Measurements from ENCODE around the gene STK26. TPM values are rescaled to one million over a fixed set of nuclear protein-coding genes. Genes with fewer than 3 reads are reported as not detected.

The STK26 gene
- polyA plus RNA-seq, 3 donors: 11.7 to 25.1 (median 22.2) TPM

DNA sequence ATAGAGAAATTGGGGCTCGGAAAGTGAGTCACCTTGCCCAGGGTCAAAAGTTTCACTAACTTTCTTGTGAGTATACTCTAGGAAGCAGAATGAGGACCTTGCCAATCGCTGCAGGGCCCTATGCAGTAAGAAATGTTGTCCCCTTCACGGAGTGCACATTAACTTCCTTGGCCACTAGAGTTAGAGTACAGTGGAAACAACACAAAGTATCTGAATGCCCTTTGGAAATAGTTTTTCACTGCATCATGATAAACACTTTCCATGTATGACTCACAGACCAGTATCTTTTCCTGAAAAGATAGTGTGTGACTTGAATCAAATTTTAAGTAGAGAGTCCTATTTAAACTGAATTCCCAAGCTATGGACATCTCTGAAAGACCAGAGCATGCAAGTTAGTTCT lies 45.5 kb upstream of the STK26 start:
- H3K9me3 ChIP-seq (replicated peaks in 1 of 2; ENCODE audit: control insufficient read depth in 1 of 2, insufficient read depth in 1 of 2, low read length in 2 of 2): no peaks in the 10 kb centered on the region

DNA sequence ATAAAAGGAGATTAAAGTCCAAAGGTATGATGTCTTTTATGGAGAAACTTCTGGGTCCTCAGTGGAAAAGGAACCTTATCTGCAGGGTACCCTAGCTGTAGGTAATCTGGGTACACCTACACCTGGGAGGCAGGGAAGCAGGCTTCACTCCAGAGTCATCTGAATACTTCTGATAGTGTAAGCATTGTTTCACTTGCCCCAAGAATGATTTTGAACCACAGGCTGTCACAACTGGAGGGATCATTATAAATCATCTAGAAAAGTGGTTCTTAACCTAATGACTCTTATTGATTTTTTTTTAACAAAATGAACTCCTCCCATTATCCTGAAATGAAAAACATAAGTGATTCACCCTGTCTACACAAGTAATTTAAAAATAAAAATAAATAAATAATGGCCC lies 44.0 kb upstream of the STK26 start:
- Mint-ChIP-seq H3K27ac (no peak overlapping the region), H3K4me3 (no peak overlapping the region), H3K27me3 (ENCODE audit: low read depth in 3 of 3) (peaks cover 0 to 18% (median 0%) of the 10 kb centered on the region in 3 donors), H3K36me3 (no peaks in the 10 kb centered on the region), H3K9me3 (no peaks in the 10 kb centered on the region), H3K4me1 (no peaks in the 10 kb centered on the region)
- Histone ChIP-seq H3K79me2 (ENCODE audit: insufficient read depth, low read length) (no peaks in the 10 kb centered on the region), H3K9ac (ENCODE audit: insufficient read depth, low read length, poor library complexity, severe bottlenecking) (no peak overlapping the region), H3K27me3 (ENCODE audit: control insufficient read depth in 2 of 2, insufficient read depth in 2 of 2, low read length in 2 of 2) (peaks cover 0 to 37% of the 10 kb centered on the region in 2 donors), H3K27ac (ENCODE audit: low read depth in 1 of 2, low read length in 2 of 2) (no peak overlapping the region), H3K36me3 (replicated peaks in 1 of 2; ENCODE audit: control insufficient read depth in 1 of 2, insufficient read depth in 2 of 2, low read length in 2 of 2) (no peaks in the 10 kb centered on the region), H3K4me2 (replicated peaks; ENCODE audit: extremely low read depth, low read length, poor library complexity, severe bottlenecking) (no peak overlapping the region), H4K20me1 (ENCODE audit: insufficient read depth, low read length) (no peaks in the 10 kb centered on the region), H2AFZ (ENCODE audit: insufficient read depth, low read depth, low read length, poor library complexity, severe bottlenecking) (no peak overlapping the region), H3K9me3 (replicated peaks in 1 of 2; ENCODE audit: control insufficient read depth in 1 of 2, insufficient read depth in 1 of 2, low read length in 2 of 2) (no peaks in the 10 kb centered on the region), H3K4me3 (replicated peaks in 1 of 3; ENCODE audit: low read depth in 2 of 3, low read length in 3 of 3) (no peak overlapping the region), H3K4me1 (ENCODE audit: control insufficient read depth in 1 of 2, insufficient read depth in 2 of 2, low read length in 2 of 2) (no peaks in the 10 kb centered on the region)
- intact Hi-C loops (cut with micrococcal nuclease): no loop called here
- no peak for TF ChIP-seq CTCF (IDR thresholded peaks at IDR 0.05)
- no peak for DNase-seq

More for the DNA sequence above, 45.5 kb upstream of the STK26 start:
- Mint-ChIP-seq H3K4me3 (no peak overlapping the region), H3K9me3 (no peaks in the 10 kb centered on the region), H3K27me3 (ENCODE audit: low read depth in 3 of 3) (peaks cover 0 to 11% (median 0%) of the 10 kb centered on the region in 3 donors), H3K27ac (no peak overlapping the region), H3K4me1 (no peaks in the 10 kb centered on the region), H3K36me3 (no peaks in the 10 kb centered on the region)
- TF ChIP-seq CTCF (IDR thresholded peaks at IDR 0.05): no peak
- WGBS (ENCODE audit: insufficient coverage): no CpG with 5 or more reads among the region's 3 CpGs
- H2AFZ ChIP-seq (ENCODE audit: insufficient read depth, low read depth, low read length, poor library complexity, severe bottlenecking): no peak overlapping the region
- H3K9ac ChIP-seq (ENCODE audit: insufficient read depth, low read length, poor library complexity, severe bottlenecking): no peak overlapping the region
- no peak overlapping the region for H3K27ac ChIP-seq (ENCODE audit: low read depth in 1 of 2, low read length in 2 of 2)
- H3K27me3 ChIP-seq (ENCODE audit: control insufficient read depth in 2 of 2, insufficient read depth in 2 of 2, low read length in 2 of 2): peaks cover 0 to 36% of the 10 kb centered on the region in 2 donors
- no peaks in the 10 kb centered on the region for H3K36me3 ChIP-seq (replicated peaks in 1 of 2; ENCODE audit: control insufficient read depth in 1 of 2, insufficient read depth in 2 of 2, low read length in 2 of 2)
- H4K20me1 ChIP-seq (ENCODE audit: insufficient read depth, low read length): no peaks in the 10 kb centered on the region
- DNase-seq: no peak
- no peak overlapping the region for H3K4me3 ChIP-seq (replicated peaks in 1 of 3; ENCODE audit: low read depth in 2 of 3, low read length in 3 of 3)
- no peak overlapping the region for H3K4me2 ChIP-seq (replicated peaks; ENCODE audit: extremely low read depth, low read length, poor library complexity, severe bottlenecking)
- intact Hi-C loops (cut with micrococcal nuclease): no loop called here
- no peaks in the 10 kb centered on the region for H3K4me1 ChIP-seq (ENCODE audit: control insufficient read depth in 1 of 2, insufficient read depth in 2 of 2, low read length in 2 of 2)
- H3K79me2 ChIP-seq (ENCODE audit: insufficient read depth, low read length): no peaks in the 10 kb centered on the region

Measured in CD14-positive monocyte (primary cell).